GM19463 (cell line): ENCODE data around the gene CHAC1.

Experiments used
- ATAC-seq: cut with Tn5 transposase; IDR thresholded peaks from one replicate; pipeline ENCODE4 v1.9.1; 2021; ENCODE audit warnings: mild to moderate bottlenecking, moderate library complexity; ENCODE audit not compliant: unreplicated experiment

CHAC1 gene

GRCh38 chr15:40923551-40923950 is 29.7 kb upstream of the CHAC1 start:
- no peak for ATAC-seq

- ATAC-seq: no peak
Observed at GRCh38 chr15:40925495-40925862, 27.8 kb upstream of the CHAC1 start.

GRCh38 chr15:40925863-40926658 is 27.2 kb upstream of the CHAC1 start:
- ATAC-seq: no peak

- ATAC-seq: no peak
Observed at GRCh38 chr15:40926659-40927494, 26.4 kb upstream of the CHAC1 start.

GRCh38 chr15:40927495-40927872 is 25.8 kb upstream of the CHAC1 start:
- ATAC-seq: no peak

GRCh38 chr15:40927873-40928806 is 25.1 kb upstream of the CHAC1 start:
- no peak for ATAC-seq

GRCh38 chr15:40928821-40929659 is 24.2 kb upstream of the CHAC1 start, which contains the start of gene DLL4:
TSS of gene DLL4 (plus strand) at chr15:40929340. CDS start at chr15:40929669, 329 bp downstream.
- no peak for ATAC-seq

- no peak for ATAC-seq
Observed at GRCh38 chr15:40929660-40930429, 23.4 kb upstream of the CHAC1 start.

- no peak for ATAC-seq
Observed at GRCh38 chr15:40930430-40931299, 22.6 kb upstream of the CHAC1 start.

- ATAC-seq: no peak
Observed at GRCh38 chr15:40931300-40932142, 21.8 kb upstream of the CHAC1 start.

GRCh38 chr15:40932156-40932555 is 21.1 kb upstream of the CHAC1 start:
- ATAC-seq: peak; percentile 35

GRCh38 chr15:40932649-40933516 is 20.4 kb upstream of the CHAC1 start:
- no peak for ATAC-seq

GRCh38 chr15:40933517-40933902 is 19.8 kb upstream of the CHAC1 start:
- ATAC-seq: no peak

GRCh38 chr15:40934457-40934856 is 18.8 kb upstream of the CHAC1 start:
- ATAC-seq: no peak

GRCh38 chr15:40936234-40936708 is 17.0 kb upstream of the CHAC1 start:
- ATAC-seq: no peak
